DND-41 (cell line): ENCODE results near the gene NME3.

Source experiments
- CTCF ChIP-seq: IDR thresholded peaks from 2 replicates; pipeline ENCODE4 v1.5.1; 2012; ENCODE audit warnings: borderline replicate concordance, low read length, moderate library complexity, mild to moderate bottlenecking; ENCODE audit not compliant: poor library complexity, severe bottlenecking; ENCODE audit errors: extremely low read depth
- EZH2 ChIP-seq: IDR thresholded peaks from 3 replicates; pipeline ENCODE4 v1.6.1; 2012; ENCODE audit warnings: borderline replicate concordance, low read depth, mild to moderate bottlenecking, moderate library complexity, low read length, inconsistent platforms; ENCODE audit not compliant: severe bottlenecking

- TF ChIP-seq EZH2 (no peak), CTCF (no peak)
Observed at GRCh38 chr16:1731073-1731472, 40.3 kb downstream of the NME3 start.
